Measurements from ENCODE around the gene NMU. TPM values are rescaled to one million over a fixed set of nuclear protein-coding genes. Genes with fewer than 3 reads are reported as not detected.
A peak's percentile ranks its signal among the peaks of the same experiment; 100 is the strongest.

NMU gene, protein sequence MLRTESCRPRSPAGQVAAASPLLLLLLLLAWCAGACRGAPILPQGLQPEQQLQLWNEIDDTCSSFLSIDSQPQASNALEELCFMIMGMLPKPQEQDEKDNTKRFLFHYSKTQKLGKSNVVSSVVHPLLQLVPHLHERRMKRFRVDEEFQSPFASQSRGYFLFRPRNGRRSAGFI
- total RNA-seq (2011; cell fraction: chromatin; rRNA removed; ENCODE audit: low replicate concordance), result 223 and 382 TPM in 2 replicates
- total RNA-seq (2011; cell fraction: nucleolus; rRNA removed), result 406 and 459 TPM in 2 replicates
- total RNA-seq (2011; cell fraction: nucleoplasm; rRNA removed), result 370 and 443 TPM in 2 replicates
- 729 and 858 TPM in 2 replicates for total RNA-seq (2014; rRNA removed)
- 572 and 588 TPM in 2 replicates for total RNA-seq (2014; rRNA removed; fragmentation: Illumina TruSeq; extraction: Trizol)
- total RNA-seq (2015; rRNA removed; fragmentation: Illumina TruSeq; extraction: Trizol), result 669 and 688 TPM in 2 replicates
- 599 and 701 TPM in 2 replicates for total RNA-seq (2021)
- 370 and 846 TPM in 2 replicates for polyA plus RNA-seq (2011; rRNA removed)
- 421 and 1,101 TPM in 2 replicates for polyA plus RNA-seq (2011; cell fraction: cytosol; rRNA removed)
- 101 and 161 TPM in 2 replicates for polyA plus RNA-seq (2011; cell fraction: nucleus; rRNA removed)
- 641 and 718 TPM in 2 replicates for polyA plus RNA-seq (2012)
- polyA plus RNA-seq (2014; fragmentation: Illumina TruSeq; extraction: Trizol), result 277 and 298 TPM in 2 replicates
- 100 to 1,000 TPM in 1 of 2 experiments, 10 to 100 TPM in 1; 73.8 to 122 TPM for polyA plus RNA-seq (2014; fragmentation: Nextera tagmentation; extraction: Ambion mirVana)
- 651 and 703 TPM in 2 replicates for polyA plus RNA-seq (2014; rRNA removed)
- polyA minus RNA-seq (2011; rRNA and poly(A)+ RNA removed), result 154 and 306 TPM in 2 replicates
- 156 and 358 TPM in 2 replicates for polyA minus RNA-seq (2011; cell fraction: cytosol; rRNA and poly(A)+ RNA removed)
- 48.4 and 107 TPM in 2 replicates for polyA minus RNA-seq (2011; cell fraction: nucleus; rRNA and poly(A)+ RNA removed)
- percentile 97 among the genes with signal in this experiment for Bru-seq, nascent RNA
- BruChase-seq, experiment 1, labeled RNA remaining after a 2-hour chase, result percentile 91 among the genes with signal in this experiment
- percentile 91 among the genes with signal in this experiment for BruChase-seq, experiment 2, labeled RNA remaining after a 6-hour chase
- long read RNA-seq, experiment 1, transcript NMU-201 (10 exons, 816 nt), result major isoform, 290 of 1,372 reads
- long read RNA-seq, experiment 1, transcript NMU-205 (9 exons, 756 nt), result minor isoform, 24 of 1,372 reads
- long read RNA-seq, experiment 1, transcript NMU-203 (9 exons, 658 nt), result minor isoform, 23 of 1,372 reads
- long read RNA-seq, experiment 1, partial matches to known transcripts, result 975 of 1,372 reads
- long read RNA-seq, experiment 1, other reads (novel, unspliced or antisense), result 60 of 1,372 reads
- long read RNA-seq, experiment 2, transcript NMU-205 (9 exons, 756 nt), result minor isoform, 38 of 486 reads
- long read RNA-seq, experiment 2, transcript NMU-201 (10 exons, 816 nt), result major isoform, 314 of 486 reads
- long read RNA-seq, experiment 2, transcript NMU-203 (9 exons, 658 nt), result minor isoform, 25 of 486 reads
- long read RNA-seq, experiment 2, partial matches to known transcripts, result 44 of 486 reads
- long read RNA-seq, experiment 2, other reads (novel, unspliced or antisense), result 65 of 486 reads
- long read RNA-seq, experiment 3, transcript NMU-205 (9 exons, 756 nt), result minor isoform, 38 of 585 reads
- long read RNA-seq, experiment 3, transcript NMU-203 (9 exons, 658 nt), result minor isoform, 26 of 585 reads
- long read RNA-seq, experiment 3, transcript NMU-201 (10 exons, 816 nt), result major isoform, 447 of 585 reads
- long read RNA-seq, experiment 3, partial matches to known transcripts, result 21 of 585 reads
- long read RNA-seq, experiment 3, other reads (novel, unspliced or antisense), result 53 of 585 reads

DNA sequence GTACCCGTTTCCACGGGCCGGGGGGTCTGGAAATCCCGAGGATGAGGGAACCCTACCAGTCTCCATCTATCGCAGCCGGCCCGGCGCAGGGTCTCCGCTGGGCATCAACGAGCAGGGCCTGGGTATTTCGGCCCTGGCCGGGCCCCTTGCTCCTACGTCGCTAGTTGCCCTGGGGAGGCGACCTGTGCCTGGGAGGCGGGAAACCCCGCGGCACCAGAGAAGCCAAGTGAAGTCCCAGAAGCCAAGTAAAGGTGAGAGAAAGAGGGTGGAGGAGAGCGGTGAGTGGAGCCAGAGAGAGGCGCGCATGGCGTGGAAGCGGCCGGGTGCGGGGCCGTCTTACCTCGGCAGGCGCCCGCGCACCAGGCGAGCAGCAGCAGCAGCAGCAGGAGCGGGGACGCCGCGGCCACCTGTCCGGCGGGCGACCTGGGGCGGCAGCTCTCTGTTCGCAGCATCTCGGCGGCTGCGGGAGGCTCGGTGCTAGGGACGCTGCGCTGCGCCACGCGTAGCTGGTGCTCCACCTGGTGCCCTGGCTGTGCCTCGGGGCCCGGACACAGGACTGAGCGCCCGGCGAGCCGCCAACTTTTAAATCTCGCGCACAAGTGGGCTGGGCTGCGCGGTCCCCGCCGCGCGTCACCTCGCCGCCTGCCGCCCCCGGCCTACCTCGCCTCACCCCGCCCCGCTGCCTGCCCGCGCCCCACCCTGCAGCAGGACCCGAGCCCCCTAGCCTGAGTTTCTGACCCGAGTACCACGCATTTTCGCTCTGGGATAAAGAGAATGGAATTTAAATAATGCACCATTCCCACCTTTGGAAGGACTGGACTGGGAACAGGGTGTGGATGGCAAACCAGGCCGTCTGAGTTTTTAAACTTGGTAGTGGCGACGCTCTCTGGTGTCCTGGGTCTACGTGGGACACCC lies at the start of gene NMU:
TSS of gene NMU (minus strand) at position 558 of the 915 bp plus-strand sequence. CDS start at position 452, 106 bp downstream.
- CTCF ChIA-PET (ENCODE audit: low intra/inter-chr PET ratio), result interaction anchor here (0.7 kb wide), 1 partner anchor 22 kb away, joined by 4 read pairs; no protein-coding TSS in a partner anchor
- Histone ChIP-seq H4K20me1 (replicated peaks; ENCODE audit: control insufficient read depth, insufficient read depth, low read length) (no peaks in the 10 kb centered on the region), H3K27me3 (ENCODE audit: control insufficient read depth in 2 of 2, insufficient read depth in 2 of 2, low read length in 2 of 2) (no peaks in the 10 kb centered on the region), H3K79me2 (ENCODE audit: control insufficient read depth, insufficient read depth, low read length) (peaks cover 61% of the 10 kb centered on the region), H3K36me3 (ENCODE audit: control insufficient read depth, insufficient read depth, low read length) (peaks cover 28% of the 10 kb centered on the region; the same call in 2 of the 3 replicates), H3K4me2 (ENCODE audit: insufficient read depth, low read length) (peak within 1 kb of the TSS; percentile 94), H3K9ac (ENCODE audit: insufficient read depth in 1 of 2, low read depth in 2 of 2, low read length in 2 of 2) (peak within 1 kb of the TSS; percentile 79 to 96), H3K27ac (ENCODE audit: extremely low read depth, low read depth, low read length) (peak within 1 kb of the TSS; percentile 96), H3K4me3 (peak within 1 kb of the TSS; percentile 90), H2AFZ (ENCODE audit: low read depth, low read length) (peak within 1 kb of the TSS; percentile 83), H3K4me1 (replicated peaks in 1 of 2; ENCODE audit: control insufficient read depth in 2 of 2, insufficient read depth in 2 of 2, low read length in 2 of 2) (peaks cover 12 to 20% of the 10 kb centered on the region in 2 experiments), H3K9me3 (replicated peaks; ENCODE audit: control insufficient read depth, insufficient read depth, low read depth, low read length) (no peaks in the 10 kb centered on the region), H3K9me1 (ENCODE audit: control insufficient read depth, insufficient read depth, low read length) (no peaks in the 10 kb centered on the region)
- ATAC-seq, result peak; percentile 80
- BruUV-seq (replicated peaks), result no TSS peak
- peak; percentile 63 to 89 (median 72) for DNase-seq (ENCODE audit: extremely low read depth in 1 of 4, low spot score in 3 of 4)
- under 1% methylated on average over 57 of the region's 80 CpGs for WGBS (ENCODE audit: insufficient coverage, low coverage, missing lambda C conversion rate)
- in situ Hi-C loops (cut with MboI), result no loop called here
- POLR2A ChIA-PET, result interaction anchor here (0.7 to 2.4 kb wide), 7 partner anchors 10 to 312 kb away, joined by 3 to 8 read pairs (median 4); no protein-coding TSS in a partner anchor
- FAIRE-seq, result no peak
- intact Hi-C loops (cut with micrococcal nuclease), result loop anchor here (1.0 to 10.0 kb wide), 4 partner anchors 89 to 291 kb away; partner anchors contain the start of genes CLOCK and SRD5A3
- TF ChIP-seq ZNF316 (IDR thresholded peaks at IDR 0.05) (no peak), CC2D1A (IDR thresholded peaks at IDR 0.05) (no peak), JUND (IDR thresholded peaks at IDR 0.05; ENCODE audit: borderline replicate concordance, low read depth, low read length) (peak; percentile 41; the same call in 1 of the 2 replicates), JUND (tag; IDR thresholded peaks at IDR 0.05; ENCODE audit: borderline replicate concordance, low read depth, low read length) (peak; percentile 11; the same call in 1 of the 3 replicates), ILF3 (IDR thresholded peaks at IDR 0.05; ENCODE audit: borderline replicate concordance) (no peak), KAT8 (IDR thresholded peaks at IDR 0.05; ENCODE audit: low read depth) (no peak), PML (IDR thresholded peaks at IDR 0.05; ENCODE audit: low read length) (peak; percentile 43; the same call in 1 of the 2 replicates), FUS (optimal IDR thresholded peaks at IDR 0.05; ENCODE audit: low read depth, low read length) (peak; percentile 51), L3MBTL2 (IDR thresholded peaks at IDR 0.05) (peak; percentile 46)
- TF ChIP-seq, protein P1, sequence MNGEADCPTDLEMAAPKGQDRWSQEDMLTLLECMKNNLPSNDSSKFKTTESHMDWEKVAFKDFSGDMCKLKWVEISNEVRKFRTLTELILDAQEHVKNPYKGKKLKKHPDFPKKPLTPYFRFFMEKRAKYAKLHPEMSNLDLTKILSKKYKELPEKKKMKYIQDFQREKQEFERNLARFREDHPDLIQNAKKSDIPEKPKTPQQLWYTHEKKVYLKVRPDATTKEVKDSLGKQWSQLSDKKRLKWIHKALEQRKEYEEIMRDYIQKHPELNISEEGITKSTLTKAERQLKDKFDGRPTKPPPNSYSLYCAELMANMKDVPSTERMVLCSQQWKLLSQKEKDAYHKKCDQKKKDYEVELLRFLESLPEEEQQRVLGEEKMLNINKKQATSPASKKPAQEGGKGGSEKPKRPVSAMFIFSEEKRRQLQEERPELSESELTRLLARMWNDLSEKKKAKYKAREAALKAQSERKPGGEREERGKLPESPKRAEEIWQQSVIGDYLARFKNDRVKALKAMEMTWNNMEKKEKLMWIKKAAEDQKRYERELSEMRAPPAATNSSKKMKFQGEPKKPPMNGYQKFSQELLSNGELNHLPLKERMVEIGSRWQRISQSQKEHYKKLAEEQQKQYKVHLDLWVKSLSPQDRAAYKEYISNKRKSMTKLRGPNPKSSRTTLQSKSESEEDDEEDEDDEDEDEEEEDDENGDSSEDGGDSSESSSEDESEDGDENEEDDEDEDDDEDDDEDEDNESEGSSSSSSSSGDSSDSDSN (IDR thresholded peaks at IDR 0.05; ENCODE audit: borderline replicate concordance in 1 of 2, low read depth in 2 of 2, low read length in 2 of 2), result peak in 1 of 2 experiments; percentile 33; a peak in 1 of 4 replicates

All from K562 (cell line).